GM18873 (cell line): ENCODE measurements around the gene CPNE4.

Experiments
- ATAC-seq: cut with Tn5 transposase; IDR thresholded peaks from one replicate; pipeline ENCODE4 v1.9.1; 2021; ENCODE audit warnings: mild to moderate bottlenecking, moderate library complexity, moderate number of reproducible peaks; ENCODE audit not compliant: unreplicated experiment, low FRiP score

The CPNE4 gene

DNA sequence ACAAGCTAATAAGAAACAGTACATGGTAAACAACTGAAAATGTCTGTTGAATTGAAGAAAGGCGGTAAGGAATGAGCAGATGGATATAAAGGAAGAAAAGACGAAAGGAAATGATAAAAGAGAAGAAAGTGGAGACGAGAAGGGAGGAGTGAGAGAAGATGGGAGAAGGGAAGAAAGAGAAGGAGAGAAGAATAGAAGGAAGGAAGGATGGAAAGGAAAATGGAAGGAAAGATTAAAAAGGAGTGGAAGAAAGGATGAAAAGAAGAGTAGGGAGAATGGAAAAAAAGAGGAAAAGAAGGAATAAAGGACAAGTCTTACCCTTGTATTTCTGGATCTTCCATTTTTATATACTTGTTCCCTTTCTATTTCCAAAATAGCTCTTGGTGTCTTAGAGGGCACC, 17.7 kb downstream of the CPNE4 start:
- no peak for ATAC-seq

DNA sequence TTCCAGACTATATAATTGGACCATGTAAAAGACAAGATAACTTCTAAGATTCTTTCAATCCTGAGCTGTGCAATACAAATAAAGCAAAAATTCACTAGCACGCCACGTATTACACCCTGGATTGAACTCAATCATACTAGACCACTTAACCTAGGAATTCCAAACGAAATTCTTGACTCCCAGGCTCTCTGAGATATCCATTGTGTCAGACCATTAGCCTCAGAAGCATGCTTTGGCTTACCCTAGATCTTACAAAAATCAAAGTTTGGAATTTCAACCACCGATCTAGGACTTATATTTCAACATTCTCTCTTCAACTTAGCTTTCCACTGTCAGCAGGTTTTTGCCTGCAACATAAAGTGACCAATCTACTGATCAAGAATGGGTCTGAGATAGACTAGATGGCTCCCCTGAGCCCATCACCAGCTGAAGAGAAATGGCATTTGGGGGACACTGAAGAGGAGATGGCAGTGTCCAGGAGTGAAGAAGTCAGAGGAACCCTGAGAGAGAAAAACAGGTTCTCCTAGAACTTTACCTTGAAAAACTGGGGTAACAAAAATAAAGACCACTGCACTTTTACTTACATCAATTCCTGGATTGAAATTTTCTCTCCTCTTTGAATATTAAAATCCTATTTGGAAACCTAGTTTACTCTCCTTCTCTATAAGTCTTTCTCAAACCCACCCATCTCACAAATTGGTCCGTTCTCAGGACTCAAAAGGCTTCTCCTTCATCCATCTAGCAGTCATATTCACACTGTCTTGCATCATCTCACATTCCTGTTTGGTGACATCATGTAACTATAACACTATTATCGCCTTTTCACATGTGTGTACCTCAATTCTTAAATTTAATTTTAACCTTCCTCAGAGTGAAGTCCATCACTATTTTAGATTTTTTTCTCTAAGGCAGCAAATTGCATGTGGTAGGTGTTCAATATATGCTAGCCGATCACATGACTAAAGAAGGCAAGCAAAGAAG, 18.5 kb downstream of the CPNE4 start:
- no peak for ATAC-seq

DNA sequence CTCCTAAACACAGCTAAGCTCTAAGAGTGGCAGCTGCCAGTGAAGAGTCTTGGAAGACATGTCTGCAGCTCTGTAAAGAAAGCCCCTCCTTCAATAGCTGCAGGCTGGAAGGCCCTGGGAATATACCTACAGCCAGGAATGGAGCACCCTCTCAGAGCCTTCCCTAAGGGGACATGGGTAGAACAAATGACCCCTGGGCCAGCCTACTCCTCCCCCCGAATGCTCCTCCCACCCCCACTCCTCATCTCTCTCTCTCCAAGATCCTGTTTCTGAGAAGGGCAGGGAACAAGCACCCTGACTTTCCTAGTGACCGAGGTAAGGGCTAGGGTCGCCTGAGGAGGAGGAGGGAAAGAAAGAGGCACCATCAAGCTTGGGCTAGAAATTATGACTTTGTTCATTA, 20.7 kb downstream of the CPNE4 start:
- no peak for ATAC-seq

DNA sequence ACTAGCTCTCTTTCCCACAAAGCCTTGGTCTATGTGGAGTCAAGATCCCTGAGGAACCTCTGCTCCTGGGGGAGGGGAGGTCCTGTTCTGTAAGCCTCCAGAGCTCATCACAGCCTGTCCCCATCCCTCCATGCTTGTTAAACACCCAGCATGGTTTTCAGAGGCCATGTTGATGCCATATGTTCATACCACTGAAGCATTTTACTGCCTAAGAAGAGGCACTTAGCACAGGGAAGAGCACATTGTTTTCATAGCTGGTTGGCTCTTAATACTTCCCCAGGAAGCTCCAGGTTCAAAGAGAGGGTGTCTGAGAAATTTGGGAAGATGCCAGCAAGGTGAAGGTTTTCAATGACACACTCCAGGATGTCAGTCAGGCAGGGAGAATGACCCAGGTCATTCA, 25.6 kb downstream of the CPNE4 start:
- ATAC-seq: no peak

DNA sequence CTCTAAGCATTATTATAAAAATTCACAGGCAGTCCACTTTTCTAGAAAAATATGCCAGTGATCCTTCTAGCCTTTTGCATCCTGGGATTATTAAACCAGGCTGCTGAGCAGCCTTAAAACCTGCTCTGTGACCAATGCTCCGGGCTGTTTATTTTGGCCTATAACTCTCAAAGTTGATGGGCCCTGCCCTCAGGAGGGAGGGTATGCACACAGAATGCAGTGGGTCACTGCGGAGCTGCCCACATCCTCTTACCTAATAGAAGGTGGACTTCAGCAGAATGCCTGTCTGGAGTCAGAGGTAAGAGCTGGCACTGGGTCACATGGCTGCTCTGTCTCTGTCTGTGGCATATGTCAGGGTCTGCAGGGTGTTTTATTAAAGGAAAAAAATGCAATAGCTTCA, 26.0 kb downstream of the CPNE4 start:
- ATAC-seq: no peak

DNA sequence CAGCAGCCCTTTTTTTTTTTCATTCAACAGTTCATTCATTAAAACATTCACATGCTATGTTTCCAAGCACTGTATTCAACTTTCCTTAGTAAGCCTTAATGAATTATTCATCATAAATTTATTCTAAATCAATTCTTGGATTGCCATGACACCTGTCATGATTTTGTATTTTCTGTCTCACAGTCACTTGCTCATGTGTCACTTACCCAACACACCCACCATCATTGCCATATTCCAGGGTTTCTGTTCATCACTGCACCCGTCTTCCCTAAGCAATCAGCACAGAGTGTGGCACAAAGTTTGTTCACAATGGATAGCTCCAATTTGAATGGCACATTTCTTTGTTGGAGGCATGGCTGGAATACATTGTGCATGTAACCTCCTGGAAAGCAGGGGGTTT, 27.2 kb downstream of the CPNE4 start:
- ATAC-seq: no peak

DNA sequence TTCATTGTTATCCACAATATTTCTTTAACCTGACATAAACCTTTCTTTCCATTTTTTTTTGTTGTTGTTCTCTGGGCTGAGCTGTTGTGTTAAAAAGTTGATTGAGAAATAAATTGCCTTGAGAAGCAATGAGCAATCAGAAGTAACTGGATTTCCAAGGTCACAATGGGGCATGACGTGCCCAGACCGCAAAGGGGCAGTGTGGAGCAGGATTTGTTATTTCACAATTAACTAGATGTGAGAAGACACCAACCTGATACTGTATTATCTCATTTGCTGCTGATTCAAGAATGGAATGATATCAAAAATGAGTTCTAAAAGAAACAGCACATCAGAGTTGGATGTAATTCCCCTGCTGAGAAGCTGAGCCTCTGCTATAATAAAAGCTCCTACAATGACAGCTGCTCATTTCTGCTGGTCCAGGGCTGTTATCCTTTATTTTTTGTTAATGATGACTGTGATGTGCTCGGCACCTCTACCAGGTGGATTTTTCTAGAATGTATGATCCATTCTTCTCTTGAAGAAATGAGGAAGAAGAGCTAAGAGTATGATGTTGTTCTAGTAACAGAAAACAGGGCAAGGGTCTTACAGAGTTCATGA, 28.1 kb downstream of the CPNE4 start:
- no peak for ATAC-seq

DNA sequence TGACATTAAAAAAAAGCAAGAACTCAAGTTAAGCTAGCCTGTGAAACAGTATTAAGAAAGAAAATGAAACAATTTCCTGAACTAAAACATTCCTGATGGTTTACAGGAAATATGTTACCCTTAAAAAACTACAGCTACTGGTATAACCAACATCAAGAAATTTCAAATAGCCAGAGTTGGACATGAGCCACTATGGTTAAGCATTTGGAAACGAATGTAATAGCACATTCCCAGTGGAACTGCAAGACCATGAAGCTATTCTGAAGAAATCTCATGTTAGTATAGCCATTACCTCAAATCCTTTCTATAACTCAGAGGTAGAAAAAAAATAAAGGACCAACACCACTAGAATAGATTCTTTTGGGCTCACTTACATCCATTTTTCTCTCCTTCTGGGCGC, 30.2 kb downstream of the CPNE4 start:
- no peak for ATAC-seq

DNA sequence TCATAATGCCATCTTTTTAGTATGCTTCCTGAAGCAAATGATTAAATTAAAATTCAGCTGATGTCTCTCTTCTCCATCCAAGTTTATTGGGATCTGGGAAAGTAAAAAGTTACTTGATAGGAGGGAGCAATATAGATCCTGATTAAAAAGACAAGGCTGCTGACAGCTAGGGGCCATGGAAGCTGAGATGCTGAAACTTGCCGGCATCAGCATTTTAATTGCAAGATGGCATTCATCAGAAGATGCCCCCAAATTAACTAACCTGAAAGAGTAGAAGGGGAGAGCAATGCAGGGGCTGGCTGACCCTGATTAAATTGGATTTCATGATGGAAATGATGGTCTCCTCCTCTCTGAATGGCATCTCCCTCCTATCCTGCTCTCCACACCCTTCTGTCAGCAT, 31.1 kb downstream of the CPNE4 start:
- ATAC-seq: no peak

DNA sequence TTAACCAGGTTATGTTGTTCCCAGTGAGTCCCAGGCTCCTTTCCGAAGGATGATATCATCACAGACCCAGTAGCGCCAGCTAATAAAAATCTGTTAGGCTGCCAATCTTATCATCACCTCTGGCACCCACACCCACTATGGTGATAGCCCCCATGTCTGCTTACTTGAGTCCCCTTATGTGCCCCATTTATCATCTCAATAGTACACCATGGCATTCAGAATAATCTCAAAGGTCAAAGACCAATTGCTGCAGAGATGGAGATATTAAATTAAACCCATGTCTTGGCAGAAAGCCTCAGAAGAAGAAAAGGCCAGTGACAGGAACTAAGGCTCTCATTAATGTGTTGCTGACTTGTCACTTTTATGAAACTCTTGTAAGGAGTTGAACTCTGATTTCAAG, 32.8 kb downstream of the CPNE4 start:
- ATAC-seq: no peak

DNA sequence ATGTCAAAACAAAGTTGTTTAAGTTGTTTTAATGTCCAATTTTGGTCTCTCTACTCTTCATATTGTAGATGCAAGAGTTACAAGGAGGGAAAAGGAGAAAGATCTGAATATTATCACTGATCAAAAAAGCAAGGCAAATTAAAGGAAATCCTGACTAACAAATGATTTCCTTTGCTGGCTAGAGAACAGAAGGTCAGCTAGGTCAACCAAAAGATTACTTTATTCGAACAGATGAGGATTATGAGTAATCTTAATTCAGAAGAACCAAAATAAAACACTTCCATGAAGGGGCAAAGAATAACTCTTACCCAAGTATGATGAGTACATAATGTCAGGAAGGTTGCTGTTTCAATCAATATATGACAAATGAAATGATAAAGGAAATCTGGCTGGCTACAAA, 33.8 kb downstream of the CPNE4 start:
- no peak for ATAC-seq

DNA sequence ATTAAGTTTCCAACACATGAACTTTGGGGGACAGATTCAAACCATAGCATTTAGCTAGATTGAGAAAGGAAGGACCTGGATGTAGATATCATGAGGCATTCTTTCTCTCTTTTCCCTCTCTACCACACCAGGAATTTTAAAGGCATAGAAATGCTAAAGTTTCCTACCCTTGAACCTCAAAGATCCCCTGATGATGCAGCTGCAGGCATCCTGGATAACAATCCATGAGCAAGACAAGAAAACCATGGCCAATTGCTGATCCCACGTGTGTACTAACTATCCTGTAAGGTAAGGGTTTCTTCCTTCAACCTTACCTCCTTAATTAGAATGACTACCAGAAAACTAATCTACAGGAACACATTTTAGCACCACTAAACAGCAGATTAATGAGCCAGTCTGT, 36.8 kb downstream of the CPNE4 start:
- no peak for ATAC-seq

DNA sequence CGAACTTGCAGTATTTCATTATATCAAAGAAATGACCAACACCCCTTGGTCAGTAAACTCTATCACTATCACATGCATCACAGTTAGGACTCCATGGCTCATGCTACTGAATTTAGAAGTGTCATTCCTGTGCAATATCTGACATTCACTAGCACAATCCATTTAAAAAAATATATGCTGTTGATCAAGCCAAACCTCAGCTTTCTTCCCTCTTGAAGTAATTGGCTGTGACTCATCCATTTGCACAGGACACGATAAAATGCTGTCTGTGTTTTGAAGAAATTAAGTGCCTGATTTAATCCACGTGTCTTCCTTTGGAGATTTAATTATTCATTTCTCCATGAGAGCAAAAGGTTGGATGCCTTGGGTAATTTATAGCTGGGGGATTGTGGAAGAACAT, 38.9 kb downstream of the CPNE4 start:
- ATAC-seq: no peak

DNA sequence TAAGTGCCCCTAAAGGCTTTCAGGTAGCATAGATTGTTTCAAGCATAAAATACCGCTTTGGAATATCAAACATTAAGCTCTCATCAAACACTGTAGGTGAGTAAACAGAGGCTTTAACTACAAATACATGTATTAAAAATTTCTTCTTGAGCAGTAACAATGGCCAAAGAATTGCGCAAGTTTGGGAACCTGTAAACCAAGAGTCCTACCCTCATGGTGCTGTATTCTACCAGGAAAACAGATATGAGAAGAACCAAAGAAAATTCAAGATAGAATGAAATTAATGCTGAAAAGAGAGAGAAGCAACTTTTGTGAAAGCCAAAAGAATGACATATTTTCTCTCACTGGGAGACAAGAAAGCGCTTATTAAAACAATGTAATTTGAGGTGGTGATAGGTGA, 45.5 kb downstream of the CPNE4 start:
- no peak for ATAC-seq

DNA sequence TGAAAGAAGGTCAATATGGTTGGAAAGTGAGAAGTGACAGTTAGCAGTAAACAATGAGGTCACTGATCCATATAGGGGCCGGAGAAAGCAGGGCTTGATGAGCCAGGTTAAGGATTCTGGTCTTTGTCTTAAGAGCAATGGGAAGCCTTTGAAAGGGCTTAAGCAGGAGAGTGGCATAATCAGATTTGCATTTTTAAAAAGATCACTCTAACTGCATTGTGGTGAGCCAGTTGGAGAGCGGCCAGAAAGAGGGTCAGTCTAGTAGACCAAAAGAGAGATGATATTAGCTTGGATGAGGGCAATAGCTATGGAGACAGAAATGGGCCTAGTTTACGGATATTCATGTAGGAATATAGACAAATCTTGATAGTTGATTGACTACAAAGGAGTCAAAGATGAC, 46.6 kb downstream of the CPNE4 start:
- ATAC-seq: no peak

DNA sequence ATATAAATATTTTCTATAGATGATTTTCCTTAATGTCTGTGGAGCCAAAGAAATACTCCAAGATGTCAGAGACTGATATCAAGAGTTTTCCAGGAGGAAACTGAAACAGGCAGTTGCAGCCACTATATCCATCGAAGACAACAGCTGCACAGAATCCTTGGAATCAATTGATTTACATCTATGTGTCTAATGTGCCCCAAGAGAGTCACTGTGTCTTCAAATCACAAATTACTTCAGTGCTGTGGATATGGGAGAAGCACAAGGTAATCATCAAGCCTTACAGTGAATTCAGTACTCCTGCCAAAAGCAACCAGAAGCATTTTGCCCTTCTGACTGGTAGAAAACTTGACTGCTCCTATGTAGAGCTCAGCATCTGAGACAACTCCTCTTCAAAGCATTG, 51.1 kb downstream of the CPNE4 start:
- no peak for ATAC-seq

DNA sequence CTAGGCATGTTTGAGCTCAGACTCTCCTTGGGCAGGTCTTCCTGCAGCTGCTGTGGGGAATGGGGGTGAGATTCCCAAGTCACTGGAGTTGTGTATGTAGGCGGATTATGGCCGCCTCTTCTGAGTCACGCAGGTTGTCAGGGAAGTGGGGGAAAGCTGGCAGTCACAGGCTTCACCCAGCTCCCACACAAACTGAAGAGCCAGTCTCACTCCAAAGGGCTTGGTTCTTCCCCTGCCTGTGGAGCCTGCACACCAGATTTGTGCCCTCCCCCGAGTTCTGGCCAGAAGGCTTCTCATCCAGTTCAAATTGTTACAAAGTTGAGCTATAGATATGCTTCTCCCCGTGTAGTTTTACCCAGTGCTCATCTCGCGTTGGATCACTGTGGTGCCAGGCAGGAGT, 53.5 kb downstream of the CPNE4 start:
- ATAC-seq: no peak

DNA sequence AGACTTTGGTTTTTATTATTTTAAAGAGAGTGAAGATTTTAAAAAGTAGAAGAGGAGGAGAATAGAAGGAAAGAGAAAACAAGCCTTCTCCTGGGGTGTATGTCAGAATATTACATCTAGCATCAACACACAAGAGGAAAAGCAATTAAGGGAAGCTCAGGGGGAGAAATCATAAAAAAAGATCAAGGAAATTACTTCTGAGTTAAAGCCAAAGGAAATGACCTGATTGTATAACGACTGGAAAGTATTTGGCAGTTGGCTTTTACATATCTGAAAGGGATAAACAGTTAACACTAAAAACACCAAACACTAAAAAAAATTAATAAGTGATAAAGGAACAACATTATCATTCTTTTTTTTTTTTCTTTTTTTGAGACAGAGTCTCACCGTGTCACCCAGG, 58.4 kb downstream of the CPNE4 start:
- ATAC-seq: no peak

DNA sequence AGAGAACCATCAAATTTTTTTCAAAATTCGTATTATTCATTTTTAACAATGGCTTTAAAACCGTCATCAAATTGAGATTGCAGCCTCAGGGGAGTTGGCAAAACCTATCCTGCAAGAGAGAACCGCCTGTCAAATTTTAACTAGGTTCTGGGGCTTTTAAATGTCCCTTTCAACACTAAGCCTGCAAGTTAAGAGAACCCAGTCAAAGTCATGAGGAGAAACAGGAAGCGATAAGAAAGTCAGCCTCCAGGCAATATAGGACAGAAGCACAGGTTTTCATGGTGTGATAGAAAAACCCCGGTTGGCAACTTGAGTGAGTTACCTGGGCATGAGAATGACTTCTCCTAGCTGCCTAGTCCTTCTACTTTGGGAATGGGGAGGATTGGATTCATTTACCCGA, 59.8 kb downstream of the CPNE4 start:
- no peak for ATAC-seq

DNA sequence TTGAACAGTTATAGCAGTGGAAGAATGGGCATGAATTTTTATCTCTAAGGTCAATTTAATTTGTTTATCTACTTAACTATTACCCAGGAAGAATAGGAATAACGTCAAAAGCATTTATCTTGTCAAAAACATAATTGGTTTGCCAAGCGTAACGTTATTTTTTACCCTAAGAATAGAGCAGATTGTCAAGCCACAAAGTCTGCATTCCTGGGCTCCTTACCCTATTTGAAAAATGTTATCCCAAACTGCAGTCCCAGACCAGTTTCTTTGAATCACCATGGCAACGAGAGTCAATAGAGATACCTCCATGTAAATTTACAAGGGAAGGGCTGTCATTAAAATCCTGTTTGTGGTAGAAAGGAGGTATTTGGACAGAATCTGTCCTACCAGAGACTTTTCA, 61.1 kb downstream of the CPNE4 start:
- ATAC-seq: no peak

DNA sequence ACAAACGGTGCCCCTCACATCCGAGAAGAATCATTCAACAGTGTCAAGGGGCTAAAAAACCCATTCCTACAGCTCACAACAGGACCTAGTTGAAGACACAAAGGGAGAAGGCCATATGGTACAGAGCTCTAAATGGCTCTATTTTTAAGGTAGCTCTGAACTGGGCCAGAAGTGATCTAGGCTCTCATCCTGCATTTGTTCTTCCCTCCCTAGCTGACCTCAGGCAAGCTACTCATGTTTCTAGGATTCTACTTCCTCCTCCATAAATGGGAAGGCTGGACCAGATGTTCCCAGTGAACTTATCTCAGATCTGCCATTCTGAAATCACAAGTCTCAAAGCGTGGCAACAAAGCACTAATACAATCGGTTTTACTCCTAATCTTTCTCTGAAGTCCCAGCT, 62.3 kb downstream of the CPNE4 start:
- no peak for ATAC-seq

DNA sequence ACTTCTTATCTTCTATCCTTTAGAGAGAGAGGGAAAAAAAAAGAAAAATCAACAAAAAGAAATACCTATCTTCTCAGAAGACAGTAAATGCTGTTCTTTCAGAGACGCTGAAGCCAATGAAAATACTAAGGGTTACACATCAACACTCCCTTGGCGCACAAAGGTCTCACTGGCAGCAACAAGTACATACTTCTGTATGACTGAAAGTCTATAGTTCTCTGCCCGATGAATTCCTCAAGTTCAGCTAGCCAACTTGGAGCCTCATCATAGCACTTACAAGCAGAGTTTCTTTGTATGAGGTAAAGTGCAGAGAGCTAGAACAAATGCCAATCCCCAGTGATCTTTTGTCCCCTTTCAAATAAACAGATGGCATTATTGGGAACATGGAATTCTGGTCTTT, 62.7 kb downstream of the CPNE4 start:
- ATAC-seq: no peak
